Keratinocyte (primary cell): ENCODE results near the gene HMGCLL1. TPM values are rescaled to one million over a fixed set of nuclear protein-coding genes. Genes with fewer than 3 reads are reported as not detected.

Source experiments
- DNase-seq: peaks from one replicate; pipeline ENCODE4 v3.0.0-alpha.2; 2011; ENCODE audit warnings: low read depth, missing footprints, low spot score
- FAIRE-seq: peaks from 2 replicates; lab custom pipeline; 2011; peaks lifted over from hg19 to GRCh38; lab: Jason Lieb, UNC
- H2AFZ ChIP-seq: 2 replicates; pipeline ENCODE4 v1.6.0; 2012; ENCODE audit warnings: low read length, control low read depth, inconsistent platforms; ENCODE audit not compliant: control insufficient read depth
- H3K27ac ChIP-seq: 2 replicates; pipeline ENCODE4 v1.5.1; 2011; ENCODE audit warnings: low read length; ENCODE audit not compliant: control insufficient read depth, insufficient read depth
- H3K27me3 ChIP-seq: 3 replicates; pipeline ENCODE4 v1.6.0; 2011; ENCODE audit warnings: low read length; ENCODE audit not compliant: control insufficient read depth, insufficient read depth; ENCODE audit errors: extremely low read depth
- H3K36me3 ChIP-seq, 2 experiments: 2 replicates in 1 of 2; 3 replicates in 1 of 2; pipeline ENCODE4 v1.5.1; 2011; ENCODE audit warnings: low read length in 2 of 2, mild to moderate bottlenecking in 1 of 2; ENCODE audit not compliant: control insufficient read depth in 2 of 2, insufficient read depth in 2 of 2; ENCODE audit errors: extremely low read depth in 1 of 2
- H3K4me1 ChIP-seq: 3 replicates; pipeline ENCODE4 v1.5.1; 2011; ENCODE audit warnings: low read length; ENCODE audit not compliant: control insufficient read depth, insufficient read depth; ENCODE audit errors: extremely low read depth
- H3K4me2 ChIP-seq: 3 replicates; pipeline ENCODE4 v1.6.0; 2011; ENCODE audit warnings: low read depth, low read length; ENCODE audit not compliant: control insufficient read depth, insufficient read depth; ENCODE audit errors: extremely low read depth
- H3K4me3 ChIP-seq, 3 experiments: fragments of 200-600 bp in 1 of 3; sonication (generic) in 1 of 3; 2 replicates in 2 of 3; 3 replicates in 1 of 3; pipeline ENCODE4 v1.5.1; 2011 to 2016; ENCODE audit warnings: low read length in 3 of 3, mild to moderate bottlenecking in 3 of 3, control low read depth in 2 of 3, inconsistent platforms in 1 of 3, low read depth in 1 of 3, mixed read lengths in 1 of 3, mixed run types in 1 of 3, moderate library complexity in 1 of 3; ENCODE audit not compliant: control insufficient read depth in 2 of 3, insufficient read depth in 2 of 3; ENCODE audit errors: extremely low read depth in 1 of 3
- H3K79me2 ChIP-seq: 2 replicates; pipeline ENCODE4 v1.6.0; 2012; ENCODE audit warnings: low read length; ENCODE audit not compliant: control insufficient read depth, insufficient read depth
- H3K9ac ChIP-seq: 3 replicates; pipeline ENCODE4 v1.6.0; 2011; ENCODE audit warnings: low read length; ENCODE audit not compliant: control insufficient read depth, insufficient read depth; ENCODE audit errors: extremely low read depth
- H3K9me1 ChIP-seq: 3 replicates; pipeline ENCODE4 v1.6.0; 2011; ENCODE audit warnings: low read length; ENCODE audit not compliant: control insufficient read depth, insufficient read depth; ENCODE audit errors: extremely low read depth
- H3K9me3 ChIP-seq: 2 replicates; pipeline ENCODE4 v1.5.1; 2012; ENCODE audit warnings: low read depth, low read length; ENCODE audit not compliant: control insufficient read depth
- H4K20me1 ChIP-seq: 3 replicates; pipeline ENCODE4 v1.6.0; 2011; ENCODE audit warnings: low read length; ENCODE audit not compliant: control insufficient read depth, insufficient read depth; ENCODE audit errors: extremely low read depth
- CTCF ChIP-seq, 3 experiments: IDR thresholded peaks in 1 of 3; conservative IDR thresholded peaks in 1 of 3; optimal IDR thresholded peaks in 1 of 3; 2 replicates in 2 of 3; 3 replicates in 1 of 3; pipeline versions ENCODE3 to v1.5.1; 2011; ENCODE audit warnings: low read length in 3 of 3, mild to moderate bottlenecking in 3 of 3, moderate library complexity in 2 of 3, control low read depth in 1 of 3, inconsistent platforms in 1 of 3; ENCODE audit not compliant: insufficient read depth in 2 of 3; ENCODE audit errors: extremely low read depth in 1 of 3
- EZH2 ChIP-seq: IDR thresholded peaks from one replicate; pipeline ENCODE4 v1.6.1; 2012; ENCODE audit warnings: inconsistent platforms, mild to moderate bottlenecking, low read length, moderate library complexity
- dilution Hi-C: fragments of 300-500 bp; cut with MboI; formaldehyde crosslinking; loops from one replicate; pipeline ENCODE4 v1.7.0; 2020; ENCODE audit warnings: low sequenced_read_pairs; ENCODE audit not compliant: extremely low pct_ligation_motif_present
- polyA plus RNA-seq, 5 experiments: library from polyadenylated mRNA; depleted of rRNA in 3 of 5; stranded (reverse) in 3 of 5; stranded (forward) in 1 of 5; unstranded in 1 of 5; fragments of >200 nt; gene quantifications; 1 replicate in 1 of 5; 2 replicates in 3 of 5; 3 replicates in 1 of 5; pipeline versions ENCODE4 v1.2.1 to v1.2.3, GENCODE V29; 2011 to 2012; ENCODE audit warnings: missing spikeins in 2 of 5, low read depth in 1 of 5, low replicate concordance in 1 of 5

HMGCLL1 gene
- polyA plus RNA-seq, 1 donor (not counting 4 experiments of a cell fraction or from before 2014, with no cell fraction given), result 0.04 TPM

- FAIRE-seq, result no peak
Observed at GRCh38 chr6:55604021-55604420, 25.0 kb upstream of the HMGCLL1 start.

GRCh38 chr6:55601120-55601519, 22.1 kb upstream of the HMGCLL1 start:
- H3K9ac ChIP-seq, result no peak overlapping the region
- dilution Hi-C loops, result no loop called here
- FAIRE-seq, result no peak
- no peaks in the 10 kb centered on the region for H3K4me1 ChIP-seq
- H3K36me3 ChIP-seq, result no peaks in the 10 kb centered on the region
- H3K4me3 ChIP-seq, result no peak overlapping the region
- no peak overlapping the region for H3K27ac ChIP-seq
- no peaks in the 10 kb centered on the region for H3K79me2 ChIP-seq
- peaks cover 3% of the 10 kb centered on the region for H3K27me3 ChIP-seq
- H3K9me3 ChIP-seq, result no peaks in the 10 kb centered on the region
- TF ChIP-seq EZH2 (no peak), CTCF (optimal IDR thresholded peaks at IDR 0.05 in 1 of 3, IDR thresholded peaks at IDR 0.05 in 1 of 3, conservative IDR thresholded peaks at IDR 0.05 in 1 of 3; ENCODE audit: extremely low read depth in 1 of 3, insufficient read depth in 2 of 3, low read length in 3 of 3) (no peak)
- no peak overlapping the region for H3K4me2 ChIP-seq
- H2AFZ ChIP-seq, result no peak overlapping the region
- H3K9me1 ChIP-seq, result no peaks in the 10 kb centered on the region
- H4K20me1 ChIP-seq, result no peaks in the 10 kb centered on the region
- no peak for DNase-seq

More at GRCh38 chr6:55604021-55604420, 25.0 kb upstream of the HMGCLL1 start:
- no peak overlapping the region for H3K4me3 ChIP-seq
- H4K20me1 ChIP-seq, result no peaks in the 10 kb centered on the region
- no peak for TF ChIP-seq CTCF (optimal IDR thresholded peaks at IDR 0.05 in 1 of 3, IDR thresholded peaks at IDR 0.05 in 1 of 3, conservative IDR thresholded peaks at IDR 0.05 in 1 of 3; ENCODE audit: extremely low read depth in 1 of 3, insufficient read depth in 2 of 3, low read length in 3 of 3)
- TF ChIP-seq EZH2, result no peak
- no peak overlapping the region for H3K4me2 ChIP-seq
- H3K9ac ChIP-seq, result no peak overlapping the region
- H3K27ac ChIP-seq, result no peak overlapping the region
- no peaks in the 10 kb centered on the region for H3K36me3 ChIP-seq
- DNase-seq, result no peak
- H3K27me3 ChIP-seq, result peaks cover 3% of the 10 kb centered on the region
- no peak overlapping the region for H2AFZ ChIP-seq
- H3K9me3 ChIP-seq, result no peaks in the 10 kb centered on the region
- no peaks in the 10 kb centered on the region for H3K79me2 ChIP-seq
- dilution Hi-C loops, result no loop called here
- H3K4me1 ChIP-seq, result no peaks in the 10 kb centered on the region
- no peaks in the 10 kb centered on the region for H3K9me1 ChIP-seq
